Left lobe of liver (tissue), 2 donors: ENCODE measurements around the gene MYO9B. TPM values are rescaled to one million over a fixed set of nuclear protein-coding genes. Genes with fewer than 3 reads are reported as not detected.

ENCODE experiments used
- ATAC-seq: fragments of 200-7000 bp; cut with Tn5 transposase; one replicate; pipeline ENCODE4 v1.9.1; 2020; ENCODE audit warnings: mild to moderate bottlenecking, moderate library complexity
- DNase-seq: peaks from one replicate; pipeline ENCODE4 v3.0.0-alpha.2; 2020; ENCODE audit warnings: low spot score
- total RNA-seq: library from RNA; stranded (reverse); gene quantifications from one replicate; pipeline ENCODE4 v1.2.1, GENCODE V29; 2021
- donor health status: DM: no; HTN: no; CAD: no; lungs with moderate emphysema.
- donor health status: DM: no; HTN: yes; CAD: no.

Gene MYO9B
- total RNA-seq, 1 donor from 2014 or later = 28.9 TPM

DNA sequence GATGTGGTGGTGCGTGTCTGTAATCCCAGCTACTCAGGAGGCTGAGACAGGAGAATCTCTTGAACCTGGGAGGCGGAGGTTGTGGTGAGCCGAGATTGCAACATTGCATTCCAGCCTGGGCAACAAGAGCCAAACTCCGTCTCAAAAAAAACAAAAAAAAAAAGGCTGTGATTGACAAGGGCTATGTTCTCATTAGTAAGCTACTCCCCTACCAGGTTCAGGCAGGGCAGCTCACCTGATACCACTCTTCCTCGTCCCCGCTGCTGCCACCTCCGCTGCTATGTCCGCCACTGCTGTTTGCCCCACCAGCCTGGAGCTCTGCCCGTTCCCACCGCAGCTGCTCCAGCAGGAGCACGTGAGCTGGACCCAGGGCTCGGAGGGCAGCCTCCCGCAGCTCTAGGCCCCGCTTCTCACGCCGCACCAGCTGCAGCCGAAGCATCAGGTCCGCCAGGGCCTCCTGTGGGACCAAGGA is 179.6 kb downstream of the MYO9B start:
- ATAC-seq = peak; percentile 82
- no peak for DNase-seq

DNA sequence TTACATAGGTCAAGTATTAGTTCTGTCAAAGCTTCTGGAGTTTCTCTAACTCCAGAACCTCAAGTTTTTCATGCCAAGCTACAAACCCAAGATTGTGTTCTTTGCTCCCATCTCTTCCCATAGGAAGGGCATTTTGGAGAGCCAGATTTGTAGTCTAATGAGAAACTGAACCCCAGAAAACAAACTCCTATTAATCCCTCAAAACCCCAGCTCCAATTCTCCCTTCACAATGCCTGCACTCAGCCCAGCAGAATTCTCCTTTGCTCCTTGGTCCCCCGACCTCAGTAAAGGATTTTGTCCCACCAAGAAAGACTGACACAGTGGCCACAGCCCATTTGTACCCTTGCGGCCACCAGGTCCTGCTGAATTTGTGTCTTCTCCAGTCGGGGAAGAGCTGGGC is 180.6 kb downstream of the MYO9B start:
- no peak for DNase-seq
- ATAC-seq = no peak

DNA sequence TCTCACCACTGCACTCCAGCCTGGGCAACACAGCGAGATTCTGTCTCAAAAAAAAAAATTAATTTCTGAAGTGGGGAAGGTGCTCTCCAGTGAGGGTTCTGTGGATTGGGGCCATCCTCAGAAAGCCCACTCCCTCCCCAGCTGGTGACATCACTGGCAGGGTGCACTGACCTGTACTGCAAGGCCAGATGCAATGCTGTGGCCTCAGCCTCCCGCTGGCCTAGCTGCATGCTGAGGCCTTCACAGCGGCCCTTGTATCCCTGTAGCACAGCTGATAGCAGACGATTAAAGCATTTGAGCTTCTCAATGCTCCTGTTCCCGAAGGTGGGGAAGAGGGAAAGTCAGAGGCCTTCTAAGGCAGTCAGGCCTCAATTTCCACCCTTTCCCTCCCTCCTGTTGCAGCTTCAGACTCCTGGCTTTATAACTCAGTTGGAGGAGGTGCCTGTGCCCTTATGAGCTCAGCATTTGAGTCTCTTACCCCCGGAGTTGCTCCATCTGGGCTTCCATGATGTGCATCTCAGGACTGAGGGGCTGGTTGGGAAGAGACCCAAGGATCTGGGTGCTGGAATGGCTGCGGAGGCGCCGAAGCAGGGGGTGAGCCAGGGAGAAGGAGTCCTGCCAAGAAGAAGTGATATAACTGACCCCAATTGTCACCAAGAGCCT is 183.7 kb downstream of the MYO9B start:
- DNase-seq = no peak
- no peak for ATAC-seq

DNA sequence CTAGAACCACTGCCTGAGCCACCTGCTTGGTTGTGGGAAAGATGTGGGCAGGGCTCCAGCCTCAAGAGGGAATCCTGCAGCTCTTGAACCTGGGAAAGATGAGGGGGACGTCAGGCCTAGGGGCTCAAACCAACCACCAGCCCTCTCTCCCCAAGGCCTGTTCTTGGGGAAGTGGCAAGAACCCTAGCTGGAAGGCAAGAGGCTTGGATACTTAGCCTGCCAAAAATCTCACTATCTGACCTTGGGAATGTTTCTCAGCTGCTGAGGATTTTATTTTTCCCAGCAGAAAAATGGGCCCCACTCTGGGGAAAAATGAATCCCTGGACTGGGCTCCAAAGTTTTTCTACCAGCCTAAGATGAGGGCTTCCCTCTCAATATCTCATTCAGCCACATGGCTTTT is 184.4 kb downstream of the MYO9B start:
- DNase-seq (no peak), ATAC-seq (no peak)

DNA sequence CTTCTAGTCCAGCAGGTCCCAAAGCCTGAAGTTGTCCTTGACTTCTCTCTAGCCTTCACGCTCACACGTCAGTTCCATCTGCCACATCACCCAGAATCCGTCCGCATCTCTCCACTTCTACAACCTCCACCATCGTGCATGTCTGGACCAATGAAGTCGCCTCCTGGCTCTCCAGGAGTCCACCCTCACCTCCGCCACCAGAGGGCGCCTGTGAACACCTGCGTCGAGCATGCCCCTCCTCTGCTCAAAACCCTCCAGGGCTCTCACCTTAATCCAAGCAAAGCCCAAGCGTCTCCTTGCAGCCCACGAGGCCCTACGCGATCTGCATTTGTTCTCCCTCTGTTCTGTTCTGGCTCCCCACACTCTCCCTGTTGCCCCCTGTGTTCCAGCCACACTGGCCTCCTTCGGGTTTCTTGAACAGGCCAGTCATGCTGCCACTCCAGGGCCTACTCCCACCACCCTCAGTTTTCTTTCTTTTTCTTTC is 185.3 kb downstream of the MYO9B start:
- peak; percentile 84 for DNase-seq
- ATAC-seq = peak; percentile 99

DNA sequence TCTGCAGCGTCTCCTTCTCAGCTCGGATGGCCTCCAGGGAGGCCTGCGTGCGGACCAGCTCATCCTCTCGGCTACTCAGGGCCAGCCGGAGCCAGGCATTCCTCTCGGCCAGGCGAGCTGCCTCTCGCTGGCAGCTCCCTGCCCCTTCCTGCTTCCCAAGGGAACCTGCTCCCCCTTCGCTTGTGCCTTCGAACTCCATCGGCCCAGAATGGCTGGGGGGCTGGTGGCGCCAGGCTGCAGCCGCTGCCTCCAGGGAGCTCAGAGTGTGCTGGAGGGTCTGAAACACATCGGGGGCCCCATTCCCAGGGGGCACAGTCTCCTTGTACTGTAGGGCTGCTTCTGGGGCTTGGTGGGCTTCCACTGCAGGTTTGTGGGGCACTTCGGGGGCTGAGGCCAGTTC is 187.0 kb downstream of the MYO9B start:
- DNase-seq = no peak

More for the DNA sequence above, 187.0 kb downstream of the MYO9B start:
- no peak for ATAC-seq

Other genes starting within 250 kb of the MYO9B start
- 15.0 TPM for gene SIN3B, start 246.4 kb upstream of the MYO9B start, total RNA-seq
- 0.15 TPM for gene F2RL3, start 186.8 kb upstream of the MYO9B start, total RNA-seq
- gene CPAMD8, start 49.0 kb upstream of the MYO9B start, total RNA-seq = 1.3 TPM
- gene HAUS8, start 325 bp upstream of the MYO9B start, total RNA-seq = 5.1 TPM
- 19.9 TPM for gene USE1, start 139.6 kb downstream of the MYO9B start, total RNA-seq
- 63.0 TPM for gene OCEL1, start 150.4 kb downstream of the MYO9B start, total RNA-seq
- 126 TPM for gene NR2F6, start 170.1 kb downstream of the MYO9B start, total RNA-seq
- 1.6 TPM for gene USHBP1, start 189.0 kb downstream of the MYO9B start, total RNA-seq
- 41.0 TPM for gene BABAM1, start 191.7 kb downstream of the MYO9B start, total RNA-seq
- 0.48 TPM for gene ANKLE1, start 206.1 kb downstream of the MYO9B start, total RNA-seq
- 18.4 TPM for gene ABHD8, start 227.6 kb downstream of the MYO9B start, total RNA-seq
- 148 TPM for gene MRPL34, start 230.1 kb downstream of the MYO9B start, total RNA-seq
- gene DDA1, start 233.8 kb downstream of the MYO9B start, total RNA-seq = 10.9 TPM